ENCODE data around the gene ETFDH.

Gene ETFDH

DNA sequence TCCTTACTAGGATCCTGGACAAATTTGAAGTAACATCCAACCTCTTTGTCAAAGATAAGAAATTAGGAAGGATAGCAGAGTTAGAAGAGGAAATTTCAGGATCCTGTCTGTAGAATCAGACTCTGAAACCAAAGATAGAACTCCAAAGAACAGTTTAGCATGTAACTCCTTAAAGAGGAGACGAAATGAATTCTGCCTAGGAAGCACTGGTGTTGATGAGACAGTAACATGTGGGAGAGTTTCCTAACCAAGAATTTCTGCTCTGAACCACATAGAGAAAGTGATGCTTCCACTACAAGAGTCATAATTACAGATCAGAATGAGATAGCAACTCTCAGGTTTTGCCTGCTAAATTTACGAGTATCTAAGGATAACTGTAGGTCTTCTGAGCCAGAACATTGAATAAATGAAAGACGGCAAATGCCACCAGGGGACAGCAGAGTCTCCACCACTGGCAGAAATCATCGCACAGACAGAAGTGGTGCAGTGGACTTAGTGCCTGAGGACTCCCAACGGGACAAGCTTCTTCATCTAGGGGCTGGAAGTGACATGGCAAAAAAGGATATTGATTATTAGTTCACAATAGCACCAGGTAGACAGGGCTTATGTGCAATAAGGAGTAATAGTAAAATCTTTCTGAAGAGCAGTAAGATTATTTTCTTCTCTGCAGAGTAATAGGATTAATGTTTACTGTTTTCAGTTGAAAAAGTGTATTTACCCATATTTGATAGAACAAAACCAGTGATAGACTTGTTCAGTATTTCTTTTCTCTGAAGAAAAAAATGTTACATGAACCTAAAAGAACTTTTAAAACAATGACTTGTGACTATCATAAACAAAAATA is 57.8 kb downstream of the ETFDH start:
- no peaks in the 10 kb centered on the region for H3K27me3 ChIP-seq (ENCODE audit: insufficient read depth, low read length, poor library complexity, severe bottlenecking)
- H3K36me3 ChIP-seq (ENCODE audit: insufficient read depth, low read length): no peaks in the 10 kb centered on the region
- no peak for TF ChIP-seq EZH2phosphoT487 (IDR thresholded peaks at IDR 0.05; ENCODE audit: borderline replicate concordance)
- TF ChIP-seq, protein P1, sequence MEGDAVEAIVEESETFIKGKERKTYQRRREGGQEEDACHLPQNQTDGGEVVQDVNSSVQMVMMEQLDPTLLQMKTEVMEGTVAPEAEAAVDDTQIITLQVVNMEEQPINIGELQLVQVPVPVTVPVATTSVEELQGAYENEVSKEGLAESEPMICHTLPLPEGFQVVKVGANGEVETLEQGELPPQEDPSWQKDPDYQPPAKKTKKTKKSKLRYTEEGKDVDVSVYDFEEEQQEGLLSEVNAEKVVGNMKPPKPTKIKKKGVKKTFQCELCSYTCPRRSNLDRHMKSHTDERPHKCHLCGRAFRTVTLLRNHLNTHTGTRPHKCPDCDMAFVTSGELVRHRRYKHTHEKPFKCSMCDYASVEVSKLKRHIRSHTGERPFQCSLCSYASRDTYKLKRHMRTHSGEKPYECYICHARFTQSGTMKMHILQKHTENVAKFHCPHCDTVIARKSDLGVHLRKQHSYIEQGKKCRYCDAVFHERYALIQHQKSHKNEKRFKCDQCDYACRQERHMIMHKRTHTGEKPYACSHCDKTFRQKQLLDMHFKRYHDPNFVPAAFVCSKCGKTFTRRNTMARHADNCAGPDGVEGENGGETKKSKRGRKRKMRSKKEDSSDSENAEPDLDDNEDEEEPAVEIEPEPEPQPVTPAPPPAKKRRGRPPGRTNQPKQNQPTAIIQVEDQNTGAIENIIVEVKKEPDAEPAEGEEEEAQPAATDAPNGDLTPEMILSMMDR (conservative IDR thresholded peaks at IDR 0.05; ENCODE audit: low read length): peak; percentile 95
- no peaks in the 10 kb centered on the region for H4K20me1 ChIP-seq (ENCODE audit: insufficient read depth, low read length, poor library complexity, severe bottlenecking)
- no peaks in the 10 kb centered on the region for H3F3A ChIP-seq (ENCODE audit: low read depth)
- peak overlapping the region; percentile 22 for H3K4me2 ChIP-seq (ENCODE audit: low read depth, low read length, poor library complexity, severe bottlenecking)
- no peak overlapping the region for H3K4me3 ChIP-seq (ENCODE audit: low read length, poor library complexity, severe bottlenecking)
- no peaks in the 10 kb centered on the region for H3K9me2 ChIP-seq (replicated peaks; ENCODE audit: low read depth, low read length)
- no peaks in the 10 kb centered on the region for H3K9me3 ChIP-seq (ENCODE audit: insufficient read depth, low read depth, low read length)
- peak overlapping the region; percentile 82 for H2AFZ ChIP-seq (ENCODE audit: low read length)
- peak overlapping the region; percentile 9 for H3K9ac ChIP-seq (ENCODE audit: low read depth, low read length, poor library complexity, severe bottlenecking)
- H3K79me2 ChIP-seq (ENCODE audit: insufficient read depth, low read length): no peaks in the 10 kb centered on the region
- H3K4me1 ChIP-seq (ENCODE audit: insufficient read depth, low read length, poor library complexity, severe bottlenecking): peaks cover 8% of the 10 kb centered on the region

DNA sequence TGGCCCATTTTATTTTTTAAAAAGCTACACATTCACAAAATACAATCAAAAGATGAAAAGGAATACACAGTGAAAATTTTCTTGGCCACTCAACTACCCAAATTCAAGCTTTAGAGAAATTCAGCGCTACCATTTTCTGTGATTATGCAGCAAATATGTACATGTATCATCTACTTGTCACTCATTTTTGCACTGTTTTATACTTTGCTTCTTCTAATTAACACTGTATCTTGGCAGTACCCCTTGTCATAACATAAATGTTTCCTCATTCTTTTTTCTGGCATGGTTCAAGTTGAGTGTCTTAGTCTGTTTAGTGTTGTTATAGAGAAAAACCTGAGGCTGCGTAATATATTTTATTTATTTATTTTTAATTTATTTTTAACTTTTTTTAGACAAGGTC is 66.8 kb downstream of the ETFDH start:
- no peaks in the 10 kb centered on the region for H3K36me3 ChIP-seq (ENCODE audit: insufficient read depth, low read length)
- no peaks in the 10 kb centered on the region for H3F3A ChIP-seq (ENCODE audit: low read depth)
- TF ChIP-seq EZH2phosphoT487 (IDR thresholded peaks at IDR 0.05; ENCODE audit: borderline replicate concordance): no peak
- TF ChIP-seq, protein P1 (conservative IDR thresholded peaks at IDR 0.05; ENCODE audit: low read length): no peak
- H2AFZ ChIP-seq (ENCODE audit: low read length): no peak overlapping the region
- H3K4me3 ChIP-seq (ENCODE audit: low read length, poor library complexity, severe bottlenecking): no peak overlapping the region
- H3K9me2 ChIP-seq (replicated peaks; ENCODE audit: low read depth, low read length): no peaks in the 10 kb centered on the region
- no peaks in the 10 kb centered on the region for H3K9me3 ChIP-seq (ENCODE audit: insufficient read depth, low read depth, low read length)
- H3K79me2 ChIP-seq (ENCODE audit: insufficient read depth, low read length): no peaks in the 10 kb centered on the region
- no peaks in the 10 kb centered on the region for H3K27me3 ChIP-seq (ENCODE audit: insufficient read depth, low read length, poor library complexity, severe bottlenecking)
- H3K9ac ChIP-seq (ENCODE audit: low read depth, low read length, poor library complexity, severe bottlenecking): no peak overlapping the region
- H3K4me2 ChIP-seq (ENCODE audit: low read depth, low read length, poor library complexity, severe bottlenecking): no peak overlapping the region
- H3K4me1 ChIP-seq (ENCODE audit: insufficient read depth, low read length, poor library complexity, severe bottlenecking): no peaks in the 10 kb centered on the region
- H4K20me1 ChIP-seq (ENCODE audit: insufficient read depth, low read length, poor library complexity, severe bottlenecking): no peaks in the 10 kb centered on the region

DNA sequence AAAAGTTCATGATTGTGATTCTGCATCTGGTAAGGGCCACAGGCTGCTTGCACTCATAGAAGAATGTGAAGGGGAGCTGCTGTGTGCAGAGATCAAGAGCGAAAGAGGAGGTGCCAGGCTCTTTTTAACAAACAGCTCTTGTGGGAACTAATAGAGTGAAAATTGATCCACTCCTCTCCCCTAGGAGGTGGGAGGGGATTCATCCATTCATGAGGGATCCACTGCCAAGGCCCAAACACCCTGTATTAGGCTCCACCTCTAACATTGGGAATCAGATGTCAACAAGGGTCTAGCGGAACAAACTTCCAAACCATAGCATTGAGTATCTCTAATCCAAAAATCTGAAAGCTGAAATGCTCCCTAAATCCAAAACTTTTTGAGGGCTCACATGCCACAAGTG is 67.5 kb downstream of the ETFDH start:
- Histone ChIP-seq H2AFZ (ENCODE audit: low read length) (no peak overlapping the region), H4K20me1 (ENCODE audit: insufficient read depth, low read length, poor library complexity, severe bottlenecking) (no peaks in the 10 kb centered on the region)
- TF ChIP-seq, protein P1 (conservative IDR thresholded peaks at IDR 0.05; ENCODE audit: low read length): no peak
- no peak for TF ChIP-seq EZH2phosphoT487 (IDR thresholded peaks at IDR 0.05; ENCODE audit: borderline replicate concordance)

More for the DNA sequence above, 67.5 kb downstream of the ETFDH start:
- no peaks in the 10 kb centered on the region for H3K79me2 ChIP-seq (ENCODE audit: insufficient read depth, low read length)
- H3K9me3 ChIP-seq (ENCODE audit: insufficient read depth, low read depth, low read length): no peaks in the 10 kb centered on the region
- no peaks in the 10 kb centered on the region for H3K9me2 ChIP-seq (replicated peaks; ENCODE audit: low read depth, low read length)
- H3K4me2 ChIP-seq (ENCODE audit: low read depth, low read length, poor library complexity, severe bottlenecking): no peak overlapping the region
- no peaks in the 10 kb centered on the region for H3K36me3 ChIP-seq (ENCODE audit: insufficient read depth, low read length)
- no peaks in the 10 kb centered on the region for H3F3A ChIP-seq (ENCODE audit: low read depth)
- no peaks in the 10 kb centered on the region for H3K4me1 ChIP-seq (ENCODE audit: insufficient read depth, low read length, poor library complexity, severe bottlenecking)
- H3K27me3 ChIP-seq (ENCODE audit: insufficient read depth, low read length, poor library complexity, severe bottlenecking): no peaks in the 10 kb centered on the region
- no peak overlapping the region for H3K9ac ChIP-seq (ENCODE audit: low read depth, low read length, poor library complexity, severe bottlenecking)
- H3K4me3 ChIP-seq (ENCODE audit: low read length, poor library complexity, severe bottlenecking): no peak overlapping the region

Measured in Loucy (cell line).